Measurements from ENCODE around the gene ATP8B4. TPM values are rescaled to one million over a fixed set of nuclear protein-coding genes. Genes with fewer than 3 reads are reported as not detected.
A peak's percentile ranks its signal among the peaks of the same experiment; 100 is the strongest.

Gene ATP8B4
- total RNA-seq, 4 donors from 2014 or later = 34.9 to 124 (median 78.8) TPM

- H3K4me1 ChIP-seq = no peaks in the 10 kb centered on the region
- TF ChIP-seq POLR2A (IDR thresholded peaks at IDR 0.05) (no peak), CTCF (IDR thresholded peaks at IDR 0.05) (no peak)
- intact Hi-C loops (cut with DNase I; ENCODE audit: low total_unique reads) = no loop called here
- H3K27ac ChIP-seq = no peak overlapping the region
- H3K36me3 ChIP-seq = no peaks in the 10 kb centered on the region
- H3K4me3 ChIP-seq = no peak overlapping the region
- no peaks in the 10 kb centered on the region for H3K9me3 ChIP-seq
- DNase-seq = no peak
- no peaks in the 10 kb centered on the region for H3K27me3 ChIP-seq
Observed at GRCh38 chr15:49844390-49844789, 274.6 kb downstream of the ATP8B4 start.

GRCh38 chr15:49843725-49844124, 275.3 kb downstream of the ATP8B4 start:
- no peaks in the 10 kb centered on the region for H3K9me3 ChIP-seq
- no peak overlapping the region for H3K4me3 ChIP-seq
- no peaks in the 10 kb centered on the region for H3K4me1 ChIP-seq
- TF ChIP-seq POLR2A (IDR thresholded peaks at IDR 0.05) (no peak), CTCF (IDR thresholded peaks at IDR 0.05) (no peak)
- DNase-seq = no peak
- intact Hi-C loops (cut with DNase I; ENCODE audit: low total_unique reads) = no loop called here
- H3K36me3 ChIP-seq = no peaks in the 10 kb centered on the region
- H3K27me3 ChIP-seq = no peaks in the 10 kb centered on the region
- H3K27ac ChIP-seq = no peak overlapping the region

- intact Hi-C loops (cut with DNase I; ENCODE audit: low total_unique reads) = no loop called here
- Histone ChIP-seq H3K4me3 (no peak overlapping the region), H3K27me3 (no peaks in the 10 kb centered on the region), H3K4me1 (no peaks in the 10 kb centered on the region), H3K36me3 (no peaks in the 10 kb centered on the region), H3K9me3 (no peaks in the 10 kb centered on the region), H3K27ac (no peak overlapping the region)
- TF ChIP-seq CTCF (IDR thresholded peaks at IDR 0.05) (no peak), POLR2A (IDR thresholded peaks at IDR 0.05) (no peak)
- DNase-seq = no peak
Observed at GRCh38 chr15:49842031-49842730, 276.9 kb downstream of the ATP8B4 start.

- Histone ChIP-seq H3K27ac (no peak overlapping the region), H3K36me3 (no peaks in the 10 kb centered on the region), H3K27me3 (no peaks in the 10 kb centered on the region), H3K4me3 (no peak overlapping the region), H3K9me3 (no peaks in the 10 kb centered on the region), H3K4me1 (no peaks in the 10 kb centered on the region)
- no peak for DNase-seq
- intact Hi-C loops (cut with DNase I; ENCODE audit: low total_unique reads) = no loop called here
- TF ChIP-seq POLR2A (IDR thresholded peaks at IDR 0.05) (no peak), CTCF (IDR thresholded peaks at IDR 0.05) (no peak)
Observed at GRCh38 chr15:49832511-49832910, 286.5 kb downstream of the ATP8B4 start.

GRCh38 chr15:49831206-49831965, 287.6 kb downstream of the ATP8B4 start:
- Histone ChIP-seq H3K27ac (peak overlapping the region in 1 of 2 donors; percentile 24), H3K36me3 (no peaks in the 10 kb centered on the region), H3K27me3 (no peaks in the 10 kb centered on the region), H3K4me1 (no peaks in the 10 kb centered on the region), H3K4me3 (no peak overlapping the region), H3K9me3 (no peaks in the 10 kb centered on the region)
- intact Hi-C loops (cut with DNase I; ENCODE audit: low total_unique reads) = no loop called here
- peak; percentile 28 to 58 for DNase-seq
- TF ChIP-seq CTCF (IDR thresholded peaks at IDR 0.05) = no peak
- no peak for TF ChIP-seq POLR2A (IDR thresholded peaks at IDR 0.05)

All from uterus (tissue), 4 donors.